Fibroblast of lung (primary cell): ENCODE data around the gene PPIP5K1.

Source experiments
- CTCF ChIP-seq, 2 donors: IDR thresholded peaks in 1 of 2; conservative IDR thresholded peaks in 1 of 2; 1 replicate in 1 of 2; 2 replicates in 1 of 2; pipeline ENCODE4 v1.5.1; 2011 to 2012; ENCODE audit warnings: low read length in 2 of 2, control low read depth in 1 of 2, inconsistent platforms in 1 of 2, low read depth in 1 of 2, mild to moderate bottlenecking in 1 of 2
- EZH2 ChIP-seq: IDR thresholded peaks from 2 replicates; pipeline ENCODE4 v1.5.1; 2012; ENCODE audit warnings: low read length, control low read depth, mild to moderate bottlenecking; ENCODE audit errors: missing control alignments

- TF ChIP-seq CTCF (conservative IDR thresholded peaks at IDR 0.05 in 1 of 2, IDR thresholded peaks at IDR 0.05 in 1 of 2; ENCODE audit: low read depth in 1 of 2, low read length in 2 of 2) (no peak), EZH2 (no peak)
These were observed 74.3 kb downstream of the PPIP5K1 start for GRCh38 chr15:43515741-43516140.
